ENCODE data around the gene SDK1. TPM values are rescaled to one million over a fixed set of nuclear protein-coding genes. Genes with fewer than 3 reads are reported as not detected.

Gene SDK1
- total and polyA plus RNA-seq, 11 donors, result 2.2 to 5.8 (median 3.4) TPM

GRCh38 chr7:4147926-4148620, 847.0 kb downstream of the SDK1 start:
- Histone ChIP-seq H3K9me3 (no peaks in the 10 kb centered on the region), H3K27me3 (peaks cover 0 to 8% (median 0%) of the 10 kb centered on the region in 9 donors), H3K4me1 (peaks cover 0 to 4% (median 0%) of the 10 kb centered on the region in 12 donors), H3K36me3 (no peaks in the 10 kb centered on the region), H3K27ac (no peak overlapping the region), H3K4me3 (no peak overlapping the region)
- TF ChIP-seq POLR2A (IDR thresholded peaks at IDR 0.05), result no peak
- no peak for TF ChIP-seq CTCF (IDR thresholded peaks at IDR 0.05)
- ATAC-seq, result no peak
- peak in 1 of 5 donors; percentile 23 for DNase-seq
- intact Hi-C loops (cut with DNase I), result no loop called here
- WGBS, 4 donors, result 87 to 89% (median 88%) methylated on average over 20 to 28 of the region's 28 CpGs

- peaks cover 0 to 4% (median 0%) of the 10 kb centered on the region in 12 donors for H3K4me1 ChIP-seq
- H3K27ac ChIP-seq, result no peak overlapping the region
- intact Hi-C loops (cut with DNase I), result no loop called here
- ATAC-seq (no peak), DNase-seq (peak in 1 of 5 donors; percentile 40)
- no peak for TF ChIP-seq POLR2A (IDR thresholded peaks at IDR 0.05)
- no peak for TF ChIP-seq CTCF (IDR thresholded peaks at IDR 0.05)
- H3K36me3 ChIP-seq, result no peaks in the 10 kb centered on the region
- no peak overlapping the region for H3K4me3 ChIP-seq
- H3K9me3 ChIP-seq, result no peaks in the 10 kb centered on the region
- WGBS, 4 donors, result 81 to 85% (median 84%) methylated on average over 7 to 18 of the region's 18 CpGs
- peaks cover 0 to 7% (median 0%) of the 10 kb centered on the region in 9 donors for H3K27me3 ChIP-seq
Measured at GRCh38 chr7:4149236-4149635, 848.2 kb downstream of the SDK1 start.

GRCh38 chr7:4149645-4150044, 848.6 kb downstream of the SDK1 start:
- DNase-seq, result peak in 1 of 5 donors; percentile 30
- WGBS, 4 donors, result 86 to 91% (median 90%) methylated on average over 9 to 11 of the region's 11 CpGs
- no peak for ATAC-seq
- no peaks in the 10 kb centered on the region for H3K36me3 ChIP-seq
- H3K4me1 ChIP-seq, result peaks cover 0 to 3% (median 0%) of the 10 kb centered on the region in 12 donors
- H3K9me3 ChIP-seq, result no peaks in the 10 kb centered on the region
- intact Hi-C loops (cut with DNase I), result no loop called here
- H3K27ac ChIP-seq, result no peak overlapping the region
- no peak overlapping the region for H3K4me3 ChIP-seq
- peaks cover 0 to 3% (median 0%) of the 10 kb centered on the region in 9 donors for H3K27me3 ChIP-seq
- TF ChIP-seq CTCF (IDR thresholded peaks at IDR 0.05) (no peak), POLR2A (IDR thresholded peaks at IDR 0.05) (no peak)

GRCh38 chr7:4150731-4151130, 849.7 kb downstream of the SDK1 start:
- no peaks in the 10 kb centered on the region for H3K4me1 ChIP-seq
- H3K27ac ChIP-seq, result no peak overlapping the region
- WGBS, 4 donors, result 87 to 96% (median 92%) methylated on average over 7 to 9 of the region's 9 CpGs
- no peak for ATAC-seq
- no peaks in the 10 kb centered on the region for H3K36me3 ChIP-seq
- no peak for DNase-seq
- TF ChIP-seq POLR2A (IDR thresholded peaks at IDR 0.05) (no peak), CTCF (IDR thresholded peaks at IDR 0.05) (no peak)
- H3K27me3 ChIP-seq, result no peaks in the 10 kb centered on the region
- H3K4me3 ChIP-seq, result no peak overlapping the region
- no peaks in the 10 kb centered on the region for H3K9me3 ChIP-seq
- intact Hi-C loops (cut with DNase I), result no loop called here
